SH-SY5Y (cell line): ENCODE data around the gene TC2N.

ENCODE experiments used
- GATA2 ChIP-seq: IDR thresholded peaks from 2 replicates; pipeline ENCODE4 v1.6.1; 2011; ENCODE audit warnings: mild to moderate bottlenecking, low read depth, low read length
- GATA3 ChIP-seq: IDR thresholded peaks from 2 replicates; pipeline ENCODE4 v1.6.1; 2011; ENCODE audit warnings: low read depth, mild to moderate bottlenecking, low read length, moderate library complexity

- no peak for TF ChIP-seq GATA2
- TF ChIP-seq GATA3 = no peak
Measured at GRCh38 chr14:91831337-91831736, 36.0 kb downstream of the TC2N start.
